Aorta (tissue), 5 donors: ENCODE measurements around the gene CLEC4M. TPM values are rescaled to one million over a fixed set of nuclear protein-coding genes. Genes with fewer than 3 reads are reported as not detected.
"Not testable (repeated sequence)": the region's sequence is repeated elsewhere in the genome, so short reads cannot be mapped to it uniquely, and the experiment has no call there.

Experiments
- ATAC-seq: fragments of 200-7000 bp; cut with Tn5 transposase; one replicate; pipeline ENCODE4 v1.9.1; 2022; ENCODE audit warnings: moderate library complexity; ENCODE audit not compliant: low FRiP score
- DNase-seq, 2 donors: peaks; one replicate each; pipeline ENCODE4 v3.0.0-alpha.2; 2020
- H3K27ac ChIP-seq, 2 donors: one replicate each; pipeline ENCODE4 v1.5.1; 2013; ENCODE audit warnings: low read length in 2 of 2, mild to moderate bottlenecking in 2 of 2, moderate library complexity in 2 of 2, control low read depth in 1 of 2, inconsistent platforms in 1 of 2, low read depth in 1 of 2
- H3K27me3 ChIP-seq, 2 donors: one replicate each; pipeline ENCODE4 v1.6.1; 2013; ENCODE audit warnings: control low read depth in 1 of 2, low read length in 1 of 2, mild to moderate bottlenecking in 1 of 2, moderate library complexity in 1 of 2; ENCODE audit not compliant: insufficient read depth in 2 of 2, control insufficient read depth in 1 of 2
- H3K36me3 ChIP-seq, 2 donors: one replicate each; pipeline ENCODE4 v1.6.1; 2013; ENCODE audit warnings: control low read depth in 1 of 2, low read length in 1 of 2, mild to moderate bottlenecking in 1 of 2; ENCODE audit not compliant: insufficient read depth in 2 of 2, control insufficient read depth in 1 of 2
- H3K4me1 ChIP-seq, 2 donors: one replicate each; pipeline ENCODE4 v1.6.1; 2013; ENCODE audit warnings: low read length in 2 of 2, control low read depth in 1 of 2, mild to moderate bottlenecking in 1 of 2, moderate library complexity in 1 of 2; ENCODE audit not compliant: insufficient read depth in 2 of 2, control insufficient read depth in 1 of 2
- H3K4me3 ChIP-seq, 2 donors: one replicate each; pipeline ENCODE4 v1.5.1; 2013; ENCODE audit warnings: low read length in 2 of 2, control low read depth in 1 of 2, mild to moderate bottlenecking in 1 of 2
- H3K9me3 ChIP-seq: one replicate; pipeline ENCODE4 v1.6.1; 2013; ENCODE audit warnings: mild to moderate bottlenecking, low read length; ENCODE audit not compliant: control insufficient read depth
- WGBS, 2 donors: extraction: QIAGEN DNeasy Blood & Tissue Kit; methylation state at CpG; one replicate each; pipeline ENCODE4 v1.1.7; 2013; 5-methylcytosine and 5-hydroxymethylcytosine counted together
- intact Hi-C, 2 donors: fragments of 100-400 bp; cut with DNase I; formaldehyde crosslinking; loops; one replicate each; pipeline versions ENCODE4 v1.14.2 to v1.15.0; 2022
- polyA plus RNA-seq, 2 donors: library from polyadenylated mRNA; stranded (reverse); fragments of 200-250 nt; gene quantifications; one replicate each; pipeline ENCODE4 v1.2.3, GENCODE V29; 2013
- total RNA-seq, 2 donors: library from RNA; stranded (reverse); fragmentation: NEBNext Ultra II Directional; extraction: Animal tissue kit (Norgen Biotek cat#: 25700); gene quantifications; one replicate each; pipeline ENCODE4 v1.2.1, GENCODE V29; 2021
- donor health status: healthy with polysubstance abuse.
- donor health status: Bipolar disorder and iron deficiency.
- donor health status: DM: no; HTN: no; CAD: no.
- donor health status: DM: no; HTN: no; CAD: no.
- donor health status: DM: yes; HTN: yes; CAD: no.

CLEC4M gene
- total and polyA plus RNA-seq, 4 donors: 0.50 TPM; not detected in 3

DNA sequence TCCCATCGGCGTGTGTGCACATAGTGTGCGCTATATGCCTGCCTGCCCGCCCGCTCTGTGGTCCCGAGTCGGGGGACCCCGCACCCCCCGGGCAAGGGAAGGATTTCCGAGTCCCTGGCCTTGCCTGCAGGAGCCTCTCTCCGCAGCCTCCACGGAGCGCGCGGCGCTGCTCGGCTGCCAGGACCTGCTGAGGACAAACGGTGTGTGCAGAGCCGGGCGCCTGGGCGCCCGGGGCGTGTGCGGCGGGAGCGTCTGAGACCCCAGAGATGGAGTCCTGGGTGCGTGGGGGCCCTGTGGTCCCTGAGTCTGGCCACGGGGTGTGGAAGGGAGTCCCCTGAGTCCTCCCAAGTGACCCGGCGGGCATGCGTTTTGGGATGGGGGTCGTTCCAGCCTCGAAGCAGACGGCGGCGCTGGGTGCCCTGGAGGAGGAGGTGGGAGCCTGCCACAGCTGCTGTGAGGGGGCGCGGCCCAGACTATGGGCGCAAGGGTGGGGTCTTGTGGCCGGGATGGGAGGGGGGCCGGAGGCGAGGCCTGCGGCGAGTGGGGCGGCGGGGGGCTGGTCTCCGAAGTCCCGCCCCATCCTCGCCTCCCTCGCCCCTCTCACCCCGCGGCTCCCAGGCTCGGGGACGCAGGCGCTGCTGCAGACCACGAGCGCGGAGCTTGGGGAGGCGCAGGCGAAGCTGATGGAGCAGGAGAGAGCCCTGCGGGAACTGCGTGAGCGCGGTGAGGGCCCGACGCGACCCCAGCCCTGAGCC, 25.3 kb downstream of the CLEC4M start:
- Histone ChIP-seq H3K4me1 (no peaks in the 10 kb centered on the region), H3K4me3 (no peak overlapping the region), H3K27ac (no peak overlapping the region), H3K36me3 (no peaks in the 10 kb centered on the region), H3K9me3 (no peaks in the 10 kb centered on the region), H3K27me3 (no peaks in the 10 kb centered on the region)
- WGBS, 2 donors: 2 to 3% methylated on average over 41 to 67 of the region's 67 CpGs
- ATAC-seq (peak; percentile 41), DNase-seq (no peak)
- intact Hi-C loops: no loop called here

DNA sequence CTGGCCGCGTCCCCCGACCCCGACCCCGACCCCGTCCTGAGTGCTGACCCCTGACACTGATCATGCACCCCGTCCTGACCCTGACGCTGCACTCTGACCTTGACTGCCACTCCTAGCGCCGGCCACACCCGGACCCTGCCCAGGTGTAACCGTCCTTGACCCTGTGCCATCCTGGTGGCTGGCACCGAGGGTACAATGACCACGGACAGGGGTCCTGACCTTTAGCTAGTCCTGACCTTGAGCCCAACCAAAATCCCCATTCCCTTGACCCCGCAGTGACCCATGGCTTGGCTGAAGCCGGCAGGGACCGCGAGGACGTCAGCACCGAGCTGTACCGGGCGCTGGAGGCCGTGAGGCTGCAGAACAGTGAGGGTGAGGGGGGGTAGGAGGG, 25.9 kb downstream of the CLEC4M start:
- WGBS, 2 donors: 2% methylated on average over 15 to 23 of the region's 23 CpGs
- no peaks in the 10 kb centered on the region for H3K36me3 ChIP-seq
- H3K9me3 ChIP-seq: no peaks in the 10 kb centered on the region
- ATAC-seq: peak; percentile 19
- no peaks in the 10 kb centered on the region for H3K27me3 ChIP-seq
- no peak overlapping the region for H3K4me3 ChIP-seq
- H3K4me1 ChIP-seq: no peaks in the 10 kb centered on the region
- H3K27ac ChIP-seq: no peak overlapping the region
- intact Hi-C loops: no loop called here
- DNase-seq: no peak

DNA sequence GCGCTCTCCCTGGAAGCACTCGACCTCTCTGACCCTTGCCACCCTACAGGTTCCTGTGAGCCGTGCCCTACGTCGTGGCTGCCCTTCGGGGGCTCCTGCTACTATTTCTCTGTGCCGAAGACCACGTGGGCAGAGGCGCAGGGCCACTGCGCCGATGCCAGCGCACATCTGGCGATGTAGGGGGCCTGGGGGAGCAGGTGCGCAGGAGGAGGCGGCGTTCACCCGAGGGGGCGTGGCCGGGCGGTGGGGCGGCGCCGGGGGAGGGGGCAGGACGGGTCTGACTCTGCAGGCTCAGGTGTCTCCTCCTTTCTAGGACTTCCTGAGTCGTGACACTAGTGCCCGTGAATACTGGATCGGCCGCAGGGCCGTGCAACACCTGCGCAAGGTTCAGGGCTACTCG, 26.4 kb downstream of the CLEC4M start:
- WGBS, 2 donors: 4% methylated on average over 30 to 31 of the region's 31 CpGs
- no peak overlapping the region for H3K27ac ChIP-seq
- no peaks in the 10 kb centered on the region for H3K27me3 ChIP-seq
- no peak overlapping the region for H3K4me3 ChIP-seq
- no peaks in the 10 kb centered on the region for H3K36me3 ChIP-seq
- DNase-seq (no peak), ATAC-seq (no peak)
- no peaks in the 10 kb centered on the region for H3K9me3 ChIP-seq
- intact Hi-C loops: no loop called here
- H3K4me1 ChIP-seq: no peaks in the 10 kb centered on the region

DNA sequence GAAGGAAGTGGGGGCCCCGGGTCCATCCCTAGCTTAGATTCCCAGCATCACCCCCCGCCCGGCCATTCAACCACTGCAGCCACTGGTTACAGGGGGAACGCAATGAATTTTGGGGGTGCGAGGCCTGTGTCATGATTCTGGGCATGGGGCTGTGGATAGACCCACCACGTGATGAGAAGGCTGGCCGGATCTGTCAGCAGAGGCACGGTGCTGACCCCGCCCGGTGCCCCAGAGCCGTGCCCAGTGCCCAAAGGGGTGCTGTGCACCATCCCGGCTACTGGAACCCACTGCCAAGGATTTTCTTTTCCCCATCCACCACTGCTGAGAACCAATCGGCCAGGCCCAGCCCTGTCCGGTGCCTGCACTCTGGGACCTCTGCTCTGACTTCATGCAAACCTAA, 27.4 kb downstream of the CLEC4M start:
- ATAC-seq (no peak), DNase-seq (no peak)
- Histone ChIP-seq H3K4me1 (no peaks in the 10 kb centered on the region), H3K36me3 (no peaks in the 10 kb centered on the region), H3K9me3 (no peaks in the 10 kb centered on the region), H3K27ac (no peak overlapping the region), H3K4me3 (no peak overlapping the region), H3K27me3 (no peaks in the 10 kb centered on the region)
- intact Hi-C loops: loop anchor here (10.0 kb wide), 2 partner anchors 106 to 136 kb away; partner anchors contain the start of gene TRAPPC5 (in 1 of the 2)
- 84 to 86% methylated on average over 14 of the region's 14 CpGs for WGBS, 2 donors

DNA sequence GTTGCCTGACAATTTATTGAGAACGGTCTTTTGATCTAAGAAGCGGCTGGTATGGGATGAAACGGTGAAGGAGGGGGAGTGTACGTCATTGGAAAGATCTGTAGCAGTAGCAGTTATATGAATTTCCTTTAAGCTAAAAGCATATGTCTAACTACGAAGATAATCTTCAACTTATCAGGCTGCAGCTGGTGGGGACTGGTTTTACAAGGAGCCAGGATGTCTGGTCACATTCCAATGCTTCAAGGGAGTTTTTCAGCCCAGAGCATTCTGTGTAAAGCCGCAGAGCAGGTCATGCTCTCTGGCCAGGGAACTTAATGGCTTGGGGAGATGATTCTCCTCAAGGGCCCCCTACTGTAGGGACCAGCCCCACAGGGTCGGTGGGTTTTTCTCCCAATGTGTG, 29.2 kb downstream of the CLEC4M start:
- no peak for DNase-seq
- WGBS, 2 donors: 45 to 54% methylated on average over 7 of the region's 7 CpGs
- intact Hi-C loops: loop anchor here (10.0 kb wide), 2 partner anchors 107 to 137 kb away; partner anchors contain the start of gene TRAPPC5 (in 1 of the 2)
- Histone ChIP-seq H3K9me3 (no peaks in the 10 kb centered on the region), H3K27me3 (no peaks in the 10 kb centered on the region), H3K4me1 (no peaks in the 10 kb centered on the region), H3K27ac (no peak overlapping the region), H3K4me3 (no peak overlapping the region), H3K36me3 (no peaks in the 10 kb centered on the region)
- ATAC-seq: no peak

DNA sequence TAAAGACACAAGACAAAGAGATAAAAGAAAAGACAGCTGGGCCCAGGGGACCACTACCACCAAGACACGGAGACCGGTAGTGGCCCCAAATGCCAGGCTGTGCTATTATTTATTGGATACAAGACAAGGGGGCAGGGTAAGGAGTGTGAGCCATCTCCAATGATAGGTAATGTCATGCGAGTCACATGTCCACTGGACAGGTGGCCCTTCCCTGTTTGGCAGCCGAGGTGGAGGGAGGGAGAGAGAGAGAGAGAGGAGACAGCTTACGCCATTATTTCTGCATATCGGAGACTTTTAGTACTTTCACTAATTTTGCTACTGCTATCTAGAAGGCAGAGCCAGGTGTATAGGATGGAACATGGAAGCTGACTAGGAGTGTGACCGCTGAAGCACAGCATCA, 29.7 kb downstream of the CLEC4M start:
- not testable (repeated sequence) for H3K4me3 ChIP-seq, H3K36me3 ChIP-seq, H3K4me1 ChIP-seq, H3K27me3 ChIP-seq, ATAC-seq, H3K9me3 ChIP-seq, H3K27ac ChIP-seq, DNase-seq
- intact Hi-C loops: loop anchor here (10.0 kb wide), 2 partner anchors 108 to 138 kb away; partner anchors contain the start of gene TRAPPC5 (in 1 of the 2)
- 67 to 79% methylated on average over 7 of the region's 7 CpGs for WGBS, 2 donors

DNA sequence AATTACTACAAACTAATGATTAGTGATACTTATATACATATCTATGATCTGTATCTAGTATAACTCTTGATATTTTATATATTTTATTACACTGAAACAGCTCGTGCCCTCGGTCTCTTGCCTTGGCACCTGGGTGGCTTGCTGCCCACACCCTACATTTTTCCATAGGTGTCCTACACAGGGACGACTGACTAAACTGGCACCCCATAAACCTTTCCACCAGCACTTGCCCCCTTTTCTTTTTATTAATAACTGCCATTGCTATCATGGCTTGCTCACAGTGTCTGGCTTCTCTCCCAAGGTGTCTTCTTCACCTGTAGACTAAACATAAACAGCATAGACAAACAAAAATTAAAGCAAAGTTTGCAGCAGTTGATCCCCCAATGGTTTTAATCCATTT, 30.4 kb downstream of the CLEC4M start:
- Histone ChIP-seq H3K27me3 (no peaks in the 10 kb centered on the region), H3K27ac (no peak overlapping the region), H3K4me3 (no peak overlapping the region), H3K4me1 (no peaks in the 10 kb centered on the region), H3K9me3 (no peaks in the 10 kb centered on the region), H3K36me3 (no peaks in the 10 kb centered on the region)
- intact Hi-C loops: loop anchor here (10.0 kb wide), 2 partner anchors 109 to 139 kb away; partner anchors contain the start of gene TRAPPC5 (in 1 of the 2)
- DNase-seq (no peak), ATAC-seq (no peak)
- 75 to 76% methylated on average over 3 of the region's 3 CpGs for WGBS, 2 donors

DNA sequence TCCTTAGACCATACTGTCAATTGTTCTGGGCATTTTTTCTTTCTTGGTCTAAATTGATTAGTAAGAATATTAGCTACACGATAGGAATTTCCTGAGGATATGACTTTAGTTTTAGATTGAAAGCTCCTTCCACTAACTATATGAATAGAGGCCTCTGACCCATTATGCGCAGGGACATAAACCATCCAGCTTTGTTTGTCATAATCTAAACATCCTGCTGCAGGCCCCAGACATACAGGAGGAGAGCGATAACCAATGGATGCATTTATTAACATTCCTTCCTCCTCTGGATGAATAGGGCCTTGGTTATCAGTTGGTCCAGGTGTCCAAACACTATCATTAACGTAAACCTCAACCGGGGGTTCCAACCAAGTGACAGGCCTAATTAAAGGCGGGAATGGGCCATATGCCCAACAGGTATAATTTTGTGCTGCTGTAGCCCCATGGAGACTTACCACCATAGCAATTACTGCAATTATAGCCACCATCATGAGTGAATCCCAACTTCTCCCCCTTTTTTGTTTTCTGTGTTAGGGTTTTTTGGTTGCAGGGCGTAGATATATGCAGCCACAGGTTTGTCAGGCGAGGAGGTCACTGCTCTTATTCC, 32.6 kb downstream of the CLEC4M start:
- no peaks in the 10 kb centered on the region for H3K36me3 ChIP-seq
- H3K4me1 ChIP-seq: no peaks in the 10 kb centered on the region
- H3K27me3 ChIP-seq: no peaks in the 10 kb centered on the region
- WGBS, 2 donors: 66 to 72% methylated on average over 8 of the region's 8 CpGs
- DNase-seq: no peak
- H3K9me3 ChIP-seq: no peaks in the 10 kb centered on the region
- H3K27ac ChIP-seq: no peak overlapping the region
- H3K4me3 ChIP-seq: no peak overlapping the region
- no peak for ATAC-seq
- intact Hi-C loops: loop anchor here (5.0 to 10.0 kb wide), 5 partner anchors 111 to 438 kb away; partner anchors contain the start of gene TRAPPC5 (in 1 of the 2)
